Measurements from ENCODE around the gene F2R.

The F2R gene

DNA sequence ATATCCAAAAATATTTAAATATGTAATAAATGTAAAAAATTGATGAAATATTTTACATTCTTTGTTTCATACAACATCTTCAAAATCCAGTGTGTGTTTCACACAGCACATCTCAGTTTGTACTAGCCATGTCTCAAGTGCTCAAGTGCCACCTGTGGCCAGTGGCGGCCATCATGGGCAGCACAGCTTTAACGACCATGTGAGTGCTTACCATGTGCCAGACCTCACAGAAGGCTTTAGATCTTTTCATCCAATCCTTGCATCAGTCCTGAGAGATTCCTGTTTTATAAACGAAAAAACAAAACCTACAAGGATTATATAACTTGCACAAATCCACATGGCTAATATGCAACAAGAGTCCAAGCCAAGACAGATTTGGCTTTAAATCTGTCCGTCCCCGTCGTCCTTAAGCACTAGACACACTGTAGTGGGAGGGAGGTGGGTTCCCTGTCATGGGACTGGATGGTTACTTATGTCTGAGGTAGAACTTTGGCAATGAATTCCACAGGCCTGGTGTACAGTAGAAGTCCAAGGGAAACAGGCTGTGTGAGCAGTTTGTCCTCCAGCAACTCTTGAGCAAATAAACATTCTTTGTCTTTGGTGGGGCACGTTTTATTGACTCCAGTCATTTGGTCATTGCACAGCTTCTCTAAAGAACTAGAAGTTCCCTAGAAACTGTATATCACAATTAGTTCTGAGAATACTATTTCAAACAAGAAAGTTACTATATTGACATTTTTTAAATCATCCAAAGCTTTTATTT lies 25.0 kb upstream of the F2R start:
- no peak for DNase-seq

DNA sequence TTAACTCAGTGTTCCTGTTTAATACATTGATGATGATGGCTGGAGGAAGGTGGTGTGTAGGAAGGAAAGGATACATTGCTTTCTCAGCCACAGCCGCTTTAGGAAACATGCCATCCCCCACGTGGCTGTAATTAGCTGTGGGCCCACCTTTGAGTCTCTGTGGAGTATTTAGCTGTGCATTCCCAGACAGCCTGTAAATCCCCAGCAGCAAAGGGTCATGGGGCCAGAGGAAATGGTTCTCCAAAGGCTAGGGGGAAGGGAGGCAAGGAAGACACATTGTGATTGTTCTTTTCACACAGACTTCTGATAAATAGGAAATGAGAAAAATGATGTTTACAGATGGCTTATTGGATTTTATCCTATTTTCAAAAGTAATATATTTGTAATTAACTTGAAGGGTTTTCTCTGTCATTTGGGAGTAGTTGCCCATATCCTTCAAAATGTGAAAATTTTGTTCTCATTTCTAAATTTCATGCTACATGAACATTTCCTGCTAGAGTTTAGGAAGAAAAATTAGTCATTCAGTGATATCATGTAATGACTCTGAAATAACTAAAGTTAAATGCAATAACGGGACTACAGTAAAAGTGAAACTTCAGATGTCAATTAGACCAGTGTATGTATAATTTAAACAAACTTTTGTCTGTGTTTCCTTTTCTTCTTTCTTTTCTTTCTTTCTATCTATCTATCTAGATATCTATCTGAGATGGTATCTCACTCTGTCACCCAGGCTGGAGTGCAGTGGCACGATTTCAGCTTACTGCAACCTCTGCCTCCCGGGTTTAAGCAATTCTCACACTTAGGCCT lies 24.3 kb upstream of the F2R start:
- DNase-seq = no peak

GRCh38 chr5:76692274-76692540 lies 23.7 kb upstream of the F2R start:
- DNase-seq = no peak

GRCh38 chr5:76692651-76693050 lies 23.3 kb upstream of the F2R start:
- DNase-seq = no peak

GRCh38 chr5:76693141-76693540 lies 22.8 kb upstream of the F2R start:
- DNase-seq = no peak

- no peak for DNase-seq
Observed at GRCh38 chr5:76694317-76694716, 21.6 kb upstream of the F2R start.

DNA sequence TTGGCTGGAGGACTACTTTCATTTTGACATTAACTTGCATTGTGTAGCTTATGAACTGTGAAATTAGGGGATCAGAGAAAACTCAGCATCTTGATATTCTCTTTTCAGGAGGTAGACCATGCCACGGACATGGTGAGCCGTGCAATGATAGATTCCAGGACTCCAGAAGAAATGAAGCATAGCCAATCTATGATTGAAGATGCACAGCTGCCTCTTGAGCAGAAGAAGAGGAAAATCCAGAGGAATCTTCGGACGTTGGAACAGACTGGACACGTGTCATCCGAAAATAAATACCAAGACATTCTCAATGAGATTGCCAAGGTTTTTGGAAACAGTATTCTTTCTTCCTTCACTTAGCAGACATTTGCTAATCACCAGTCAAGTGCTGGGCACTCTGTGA lies 20.6 kb upstream of the F2R start:
- no peak for DNase-seq

- no peak for DNase-seq
Observed at GRCh38 chr5:76696251-76696650, 19.7 kb upstream of the F2R start.

GRCh38 chr5:76697670-76698069 lies 18.3 kb upstream of the F2R start:
- DNase-seq = no peak

GRCh38 chr5:76700571-76700970 lies 15.4 kb upstream of the F2R start:
- DNase-seq = no peak

GRCh38 chr5:76701298-76701697 lies 14.6 kb upstream of the F2R start:
- no peak for DNase-seq

DNA sequence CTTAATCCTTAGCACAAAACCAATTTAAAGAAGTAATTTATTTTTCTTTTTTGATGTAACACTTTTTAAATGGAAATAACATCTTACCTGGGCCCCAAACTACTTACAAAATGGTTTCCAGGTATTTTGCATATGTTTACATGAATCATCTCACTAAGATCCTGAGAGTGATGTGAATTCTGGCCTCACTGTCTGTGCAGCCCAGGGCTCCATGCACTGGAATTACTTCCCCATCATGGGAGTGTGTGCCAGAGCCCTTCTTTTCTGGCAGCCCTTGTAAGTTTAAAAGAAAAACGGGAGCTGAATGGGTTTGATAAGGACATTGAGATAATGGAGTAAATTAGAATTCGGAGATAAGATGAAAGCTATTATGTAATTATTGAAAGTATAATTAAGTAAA lies 12.2 kb upstream of the F2R start:
- no peak for DNase-seq

DNA sequence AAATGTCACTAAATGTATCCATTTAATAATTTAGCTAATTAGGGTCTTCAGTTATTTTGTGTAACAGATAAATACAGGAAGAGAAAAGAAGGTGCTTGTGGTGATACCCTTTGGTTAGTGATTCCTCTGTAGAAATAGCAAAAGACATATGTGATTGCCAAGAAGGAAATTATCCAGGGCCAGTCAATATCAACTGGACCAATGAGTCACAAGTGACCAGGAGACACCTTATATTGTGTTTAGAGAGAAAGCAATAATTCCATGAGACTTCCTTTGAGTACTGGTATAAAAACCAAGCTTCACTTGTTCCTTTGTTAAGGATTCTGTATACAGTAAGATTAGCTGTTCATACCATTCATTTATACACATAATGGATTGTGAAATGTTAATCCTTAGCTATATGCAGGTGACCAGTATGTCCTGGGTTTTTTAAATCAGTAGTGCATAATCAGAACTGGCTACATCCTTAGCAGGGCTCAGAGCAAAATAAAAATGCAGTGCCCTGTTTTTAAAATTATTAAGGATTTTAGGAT lies 11.7 kb upstream of the F2R start:
- no peak for DNase-seq

DNA sequence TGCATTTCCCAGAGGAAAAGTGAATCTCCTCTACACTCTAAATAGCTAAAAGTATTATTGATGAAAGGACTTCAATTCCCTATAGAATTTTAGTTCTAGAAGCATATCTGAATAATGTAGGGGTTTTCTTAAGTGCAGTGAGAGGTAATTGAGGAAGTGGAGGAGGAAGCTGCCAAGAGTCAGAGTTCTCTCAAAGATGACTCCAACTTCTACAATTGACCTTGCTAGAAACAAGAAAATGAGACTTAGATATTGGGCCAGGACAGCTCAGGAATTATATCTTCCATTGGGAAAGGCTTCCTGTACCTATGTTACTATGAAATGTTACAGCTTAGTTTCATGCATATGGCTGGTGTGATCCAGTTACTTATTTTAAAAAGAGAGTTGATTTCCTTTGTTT lies 10.4 kb upstream of the F2R start:
- no peak for DNase-seq

GRCh38 chr5:76709762-76710161 lies 6.2 kb upstream of the F2R start:
- no peak for DNase-seq

DNA sequence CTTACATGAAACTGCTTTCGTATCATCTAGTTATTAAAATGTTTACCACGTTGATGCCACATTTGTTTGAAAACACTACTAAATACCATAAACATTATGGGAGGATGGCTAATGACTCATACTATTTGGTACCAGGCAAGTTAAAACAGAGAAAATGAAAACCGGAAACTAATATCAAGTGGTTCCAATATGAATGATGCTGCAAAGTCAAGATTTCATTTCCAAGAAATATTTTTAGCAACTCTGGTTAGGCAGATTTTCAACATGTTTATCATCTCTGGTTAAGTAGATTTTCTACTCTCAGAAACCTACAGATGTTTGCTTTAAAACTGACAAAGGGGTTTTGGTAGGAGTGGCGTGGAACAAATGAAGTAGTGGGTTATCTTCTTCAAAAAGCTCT lies 4.9 kb upstream of the F2R start:
- DNase-seq = no peak

DNA sequence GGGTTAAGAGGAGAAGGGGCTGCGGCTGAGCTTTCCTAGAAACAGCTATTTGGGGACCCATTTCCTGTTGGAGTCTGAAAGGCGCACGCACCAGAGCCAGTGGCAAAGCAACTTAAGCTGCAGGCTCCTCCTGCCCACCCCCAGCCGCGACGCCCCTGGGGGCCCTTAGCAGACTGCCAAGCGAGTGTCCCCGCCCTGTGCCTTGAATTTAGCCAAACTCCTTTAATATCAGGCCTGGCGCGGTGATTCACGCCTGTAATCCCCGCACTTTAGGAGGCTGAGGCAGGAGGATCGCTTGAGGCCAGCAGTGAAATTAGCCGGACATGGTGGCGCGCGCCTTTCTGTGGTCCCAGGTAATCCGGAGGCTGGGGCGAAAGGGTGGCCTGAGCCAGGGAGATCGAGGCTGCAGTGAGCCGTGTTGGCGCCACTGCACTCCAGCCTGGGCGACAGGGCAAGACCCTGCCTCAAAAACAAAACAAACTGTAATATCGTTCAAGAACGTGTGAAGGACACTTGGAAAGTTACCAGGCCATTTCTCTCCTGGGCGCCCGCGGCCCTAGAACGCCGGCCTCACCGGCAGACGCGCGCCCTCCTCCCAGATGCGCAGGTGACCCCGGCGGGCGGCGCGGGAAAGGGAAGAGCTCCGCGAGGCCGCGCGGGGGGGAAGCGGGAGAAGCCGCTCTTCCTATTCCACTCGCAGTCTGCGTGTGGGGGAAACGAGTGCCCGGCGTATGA lies 1.0 kb upstream of the F2R start:
- DNase-seq = peak; percentile 8

- DNase-seq = no peak
Observed at GRCh38 chr5:76715486-76715735, 515 bp upstream of the F2R start.

DNA sequence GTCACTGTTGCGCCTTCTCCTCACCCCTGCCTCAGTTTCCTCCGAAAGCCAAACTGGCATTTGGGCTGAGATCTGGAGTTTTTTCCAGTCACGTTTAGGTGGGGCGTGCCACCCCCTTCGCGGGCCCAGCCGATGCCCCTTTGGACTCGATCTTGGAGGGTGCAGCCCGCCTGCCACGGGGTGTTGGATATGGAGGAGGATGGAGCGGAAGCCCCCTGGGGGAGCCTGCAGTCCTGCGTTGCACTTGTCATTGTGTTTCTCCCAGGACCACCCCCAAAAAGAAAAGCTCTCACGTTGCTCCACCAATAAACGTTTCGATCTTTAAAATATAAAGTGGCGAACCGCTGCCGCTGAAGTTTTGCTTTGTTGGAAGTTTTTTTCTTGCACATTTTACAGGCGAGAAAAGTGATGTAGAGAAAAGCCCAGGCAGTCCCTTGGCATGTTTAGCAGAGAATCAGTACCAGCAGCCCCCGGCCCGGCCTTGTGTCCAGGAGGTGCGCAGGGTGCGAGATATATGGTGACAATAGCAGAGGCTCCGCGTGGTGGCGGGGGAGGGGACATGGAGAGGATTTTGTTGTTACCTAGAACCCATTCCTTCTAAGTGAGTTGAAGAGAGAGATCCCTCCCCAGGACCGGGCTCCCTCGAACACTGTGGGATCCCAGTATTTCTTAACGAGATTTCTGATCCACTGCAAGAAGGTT lies 681 bp downstream of the F2R start:
- peak; percentile 12 for DNase-seq

GRCh38 chr5:76717222-76718083 lies 1.5 kb downstream of the F2R start:
- no peak for DNase-seq

GRCh38 chr5:76718381-76718832 lies 2.5 kb downstream of the F2R start:
- DNase-seq = no peak

GRCh38 chr5:76718880-76719279 lies 3.0 kb downstream of the F2R start:
- DNase-seq = no peak
